ENCODE results near the gene TFR2. TPM values are rescaled to one million over a fixed set of nuclear protein-coding genes. Genes with fewer than 3 reads are reported as not detected.
A peak's percentile ranks its signal among the peaks of the same experiment; 100 is the strongest.

Gene TFR2
- total RNA-seq, 2 donors from 2014 or later = 0.19 TPM; not detected in 1

GRCh38 chr7:100585511-100586265 is 55.7 kb downstream of the TFR2 start, which contains the start of gene LRCH4:
TSS of gene LRCH4 (minus strand) at chr7:100586129. CDS start at chr7:100586100, 29 bp downstream.
- peak; percentile 67 for DNase-seq (ENCODE audit: low spot score)
- no peaks in the 10 kb centered on the region for H3K27me3 ChIP-seq
- H3K27ac ChIP-seq = peak within 1 kb of the TSS; percentile 94 to 97
- H3K36me3 ChIP-seq = peaks cover 19% of the 10 kb centered on the region
- peaks cover 0 to 51% of the 10 kb centered on the region in 2 donors for H3K4me1 ChIP-seq
- no peak for TF ChIP-seq CTCF (IDR thresholded peaks at IDR 0.05)
- H3K9me3 ChIP-seq = no peaks in the 10 kb centered on the region
- H3K4me3 ChIP-seq = peak within 1 kb of the TSS; percentile 84 to 96

- Histone ChIP-seq H3K27me3 (no peaks in the 10 kb centered on the region), H3K4me1 (peaks cover 0 to 43% of the 10 kb centered on the region in 2 donors), H3K9me3 (no peaks in the 10 kb centered on the region), H3K36me3 (peaks cover 26% of the 10 kb centered on the region), H3K4me3 (peak overlapping the region; percentile 84 to 96), H3K27ac (peak overlapping the region; percentile 94 to 97)
- TF ChIP-seq CTCF (IDR thresholded peaks at IDR 0.05) = no peak
- DNase-seq (ENCODE audit: low spot score) = no peak
These were observed 56.5 kb downstream of the TFR2 start for GRCh38 chr7:100584683-100585510.

- TF ChIP-seq CTCF (IDR thresholded peaks at IDR 0.05) = no peak
- DNase-seq (ENCODE audit: low spot score) = no peak
- no peaks in the 10 kb centered on the region for H3K9me3 ChIP-seq
- H3K4me1 ChIP-seq = peaks cover 0 to 43% of the 10 kb centered on the region in 2 donors
- H3K27me3 ChIP-seq = no peaks in the 10 kb centered on the region
- peak overlapping the region; percentile 84 to 96 for H3K4me3 ChIP-seq
- H3K36me3 ChIP-seq = peaks cover 33% of the 10 kb centered on the region
- H3K27ac ChIP-seq = peak overlapping the region; percentile 94 to 97
These were observed 57.2 kb downstream of the TFR2 start for GRCh38 chr7:100584054-100584682.

GRCh38 chr7:100583132-100584053 is 58.0 kb downstream of the TFR2 start:
- Histone ChIP-seq H3K4me3 (peak overlapping the region; percentile 15 to 84), H3K4me1 (peaks cover 0 to 43% of the 10 kb centered on the region in 2 donors)

More at GRCh38 chr7:100583132-100584053, 58.0 kb downstream of the TFR2 start:
- DNase-seq (ENCODE audit: low spot score) = peak; percentile 68
- H3K27me3 ChIP-seq = no peaks in the 10 kb centered on the region
- H3K9me3 ChIP-seq = no peaks in the 10 kb centered on the region
- TF ChIP-seq CTCF (IDR thresholded peaks at IDR 0.05) = no peak
- peaks cover 41% of the 10 kb centered on the region for H3K36me3 ChIP-seq
- peak overlapping the region; percentile 55 to 94 for H3K27ac ChIP-seq
